Iris pigment epithelial cell (primary cell): ENCODE results near the gene GADD45A.
A peak's percentile ranks its signal among the peaks of the same experiment; 100 is the strongest.
"Not testable (repeated sequence)": the region's sequence is repeated elsewhere in the genome, so short reads cannot be mapped to it uniquely, and the experiment has no call there.

Experiments used
- DNase-seq: peaks from one replicate; pipeline ENCODE4 v3.0.0-alpha.2; 2011; ENCODE audit warnings: low read depth

The GADD45A gene, protein sequence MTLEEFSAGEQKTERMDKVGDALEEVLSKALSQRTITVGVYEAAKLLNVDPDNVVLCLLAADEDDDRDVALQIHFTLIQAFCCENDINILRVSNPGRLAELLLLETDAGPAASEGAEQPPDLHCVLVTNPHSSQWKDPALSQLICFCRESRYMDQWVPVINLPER

GRCh38 chr1:67685067-67685557, at the start of gene GADD45A:
GADD45A (plus strand) TSS chr1:67685201; CDS start chr1:67685495, 294 bp downstream.
- DNase-seq, result peak; percentile 100

- no peak for DNase-seq
These were observed 48.9 kb upstream of the GADD45A start for GRCh38 chr1:67636146-67636545.

GRCh38 chr1:67639361-67639760, 45.6 kb upstream of the GADD45A start:
- no peak for DNase-seq

- DNase-seq, result no peak
These were observed 42.4 kb upstream of the GADD45A start for GRCh38 chr1:67642629-67643028.

DNA sequence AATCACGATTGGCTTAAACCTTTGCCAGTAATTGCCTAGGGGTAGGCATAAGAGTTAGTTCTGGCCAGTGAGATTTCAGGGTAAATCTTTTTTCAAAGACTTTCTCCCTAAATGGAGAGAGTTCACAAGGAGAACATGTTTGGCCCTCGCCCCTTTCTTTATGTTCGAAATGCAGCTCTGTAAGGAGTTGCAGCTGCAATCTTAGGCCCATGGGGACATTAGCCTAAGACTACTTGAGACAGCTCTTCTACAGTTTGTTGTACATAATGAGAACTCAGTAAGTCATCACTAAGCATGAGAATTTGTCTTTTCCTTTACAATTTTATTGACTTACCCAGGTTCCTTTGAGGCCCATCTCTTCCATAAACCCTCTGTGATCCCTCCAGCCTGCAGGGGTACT, 40.4 kb upstream of the GADD45A start:
- DNase-seq, result no peak

DNA sequence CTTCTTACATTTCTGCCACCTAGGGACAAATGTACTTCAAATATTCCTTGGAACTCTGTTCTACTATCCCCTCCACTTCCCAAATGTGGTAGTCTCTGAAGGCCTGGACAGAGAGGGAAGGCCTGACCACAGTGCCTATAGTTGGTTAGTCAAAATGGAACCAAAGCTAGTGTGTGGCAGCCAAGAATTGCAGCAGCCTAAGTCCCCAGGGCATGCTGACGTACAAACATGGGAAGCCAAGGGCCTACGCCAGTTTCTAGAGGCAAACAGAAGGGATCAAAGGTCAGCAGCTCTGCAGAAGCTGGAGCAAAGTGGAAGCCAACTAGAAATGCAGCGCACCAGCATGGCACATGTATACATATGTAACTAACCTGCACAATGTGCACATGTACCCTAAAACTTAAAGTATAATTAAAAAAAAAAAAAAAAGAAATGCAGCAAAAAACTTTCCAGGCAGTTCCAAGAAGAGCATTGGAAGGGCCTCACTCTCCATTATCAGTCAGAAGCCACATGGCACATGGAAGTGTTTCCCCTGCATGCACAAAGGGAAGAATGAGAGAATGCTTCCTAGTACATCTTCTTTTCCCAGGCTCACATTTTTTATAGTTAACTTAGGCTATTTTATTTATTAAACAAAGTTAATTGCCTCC, 39.4 kb upstream of the GADD45A start:
- no peak for DNase-seq

DNA sequence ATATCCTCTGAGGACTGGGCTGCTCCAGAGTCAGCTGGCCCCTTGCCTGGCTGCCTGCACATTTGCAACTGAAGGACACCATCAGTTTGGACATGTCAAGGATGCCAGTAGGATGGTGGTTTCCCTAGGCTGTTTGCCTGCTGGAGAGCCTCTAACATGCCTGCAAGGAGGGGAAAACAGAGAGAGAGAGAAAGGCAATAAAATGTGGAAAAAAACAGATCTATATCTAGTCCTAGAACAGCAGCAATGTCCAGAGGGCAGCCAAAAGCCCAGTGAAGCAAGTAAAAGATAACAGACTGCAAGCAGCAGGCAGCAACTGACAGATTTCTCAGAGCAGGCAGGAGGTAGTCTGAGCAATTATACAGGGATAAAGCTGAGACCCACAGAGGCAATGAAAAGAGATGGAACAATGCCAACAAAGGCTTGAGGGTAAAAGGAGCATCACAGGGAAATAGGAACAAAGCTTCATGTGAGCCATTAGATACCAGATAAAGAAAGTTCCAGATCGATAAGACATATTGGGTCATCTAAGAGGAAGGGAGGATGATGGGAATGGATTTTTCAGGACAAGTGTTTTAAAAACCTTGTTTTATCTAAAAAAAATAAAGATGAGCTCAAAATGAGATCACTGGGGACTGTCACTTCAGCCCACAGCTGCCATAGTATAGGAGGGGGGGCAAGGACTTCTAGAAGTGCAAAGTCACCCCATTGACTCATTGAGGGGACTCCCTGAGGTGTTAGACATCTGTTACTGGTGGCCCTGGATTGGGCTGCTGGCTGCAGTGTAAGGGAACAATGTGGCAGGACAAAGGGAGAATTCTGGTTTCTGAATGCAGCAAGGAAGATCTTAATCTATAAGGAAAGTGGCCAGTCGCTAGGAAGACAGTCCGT, 38.6 kb upstream of the GADD45A start:
- peak; percentile 24 for DNase-seq

- DNase-seq, result no peak
These were observed 37.8 kb upstream of the GADD45A start for GRCh38 chr1:67647036-67647798.

- DNase-seq, result no peak
These were observed 37.1 kb upstream of the GADD45A start for GRCh38 chr1:67647814-67648358.

GRCh38 chr1:67648582-67649326, 36.2 kb upstream of the GADD45A start:
- DNase-seq, result no peak

DNA sequence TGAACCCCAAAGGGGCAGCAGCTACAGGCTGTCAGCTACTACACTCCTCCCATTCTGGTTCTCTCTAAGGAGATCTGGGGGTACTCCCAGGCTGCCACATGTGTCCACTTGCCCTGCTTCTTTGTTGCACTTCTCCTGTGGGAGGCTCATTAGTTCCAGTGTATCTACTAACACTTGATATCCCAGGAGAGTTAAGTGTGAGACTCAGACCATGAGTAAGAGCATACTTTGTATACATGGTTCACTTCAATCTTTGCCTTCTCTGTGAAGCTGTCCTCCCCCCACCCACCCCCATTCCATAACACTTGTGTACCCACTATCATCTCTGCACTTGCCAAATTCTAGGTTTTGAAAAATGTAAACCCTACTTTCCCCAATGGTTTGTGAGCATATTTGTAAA, 34.9 kb upstream of the GADD45A start:
- peak; percentile 27 for DNase-seq

DNA sequence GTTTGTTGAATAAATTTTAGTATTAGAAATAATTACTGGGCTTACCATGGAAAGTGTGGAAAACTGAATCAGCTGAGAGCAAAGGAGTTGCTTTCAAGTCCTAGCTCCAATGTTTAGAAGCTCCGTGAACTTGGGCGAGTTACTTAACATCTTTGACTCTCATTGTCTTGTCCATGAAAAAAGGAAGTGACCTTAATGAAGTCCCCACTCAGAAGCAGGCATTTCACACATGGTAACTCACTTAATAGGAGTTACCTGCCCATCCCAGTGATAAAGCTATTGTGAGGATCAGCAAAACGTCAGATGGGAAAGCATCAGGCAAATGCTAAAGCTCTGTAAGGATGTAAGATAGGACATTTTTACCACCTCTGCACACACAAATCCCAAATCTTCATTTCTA, 34.0 kb upstream of the GADD45A start:
- no peak for DNase-seq

DNA sequence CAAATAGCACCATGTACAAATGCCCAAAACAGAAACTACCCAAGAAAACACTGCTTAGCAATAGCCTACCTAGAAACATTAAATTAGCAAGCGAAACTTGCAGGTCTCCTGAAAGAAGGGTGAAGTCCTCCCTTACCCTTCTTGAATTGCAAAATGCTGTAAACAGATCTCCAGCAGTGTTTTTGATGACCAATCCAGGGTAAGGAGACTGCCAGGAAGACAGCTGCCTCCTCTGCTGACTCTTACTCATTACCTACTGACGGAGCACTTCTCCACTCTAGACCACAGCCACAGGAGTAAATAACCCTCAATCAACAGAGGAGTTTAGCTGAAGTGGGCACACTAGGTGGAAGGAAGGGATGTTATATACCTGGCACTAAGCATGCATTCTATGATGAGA, 32.2 kb upstream of the GADD45A start:
- peak; percentile 97 for DNase-seq

DNA sequence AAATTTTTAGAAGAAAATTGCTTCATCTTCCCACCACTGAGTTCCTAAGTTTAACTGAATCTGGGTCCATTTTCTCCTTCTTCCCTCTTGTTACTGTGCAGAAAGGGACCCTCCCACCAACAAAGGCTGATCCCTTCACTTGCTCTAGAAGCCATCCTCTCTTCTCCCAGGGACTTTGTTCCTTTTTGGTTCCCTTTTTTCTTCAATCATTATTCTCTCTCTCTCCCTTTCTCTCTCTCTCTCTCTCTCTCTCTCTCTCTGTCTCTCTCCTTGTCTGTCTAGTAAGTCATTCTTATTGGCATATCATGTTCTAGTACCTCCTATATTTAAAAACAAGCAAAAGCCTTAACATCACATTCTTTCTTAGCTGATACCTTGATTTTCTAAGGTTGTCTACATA, 31.7 kb upstream of the GADD45A start:
- DNase-seq, result no peak

DNA sequence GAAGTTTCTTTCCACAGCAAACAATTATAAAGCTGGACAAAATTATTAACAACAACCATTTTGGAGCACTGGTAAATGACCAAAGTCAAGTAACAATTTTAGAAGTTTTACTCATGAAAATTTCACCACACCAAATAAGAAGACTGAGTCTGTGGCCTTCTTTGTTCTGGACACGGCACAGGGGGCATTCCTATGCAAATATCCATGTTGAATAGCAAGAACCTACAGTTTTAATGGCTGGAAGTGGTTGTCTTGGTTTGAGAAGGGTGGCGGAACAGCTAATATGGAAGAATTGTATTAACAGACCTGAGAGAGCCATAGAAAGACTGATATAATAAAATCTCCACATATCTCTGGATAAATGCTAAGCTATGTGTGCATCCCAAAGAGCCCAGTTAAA, 29.4 kb upstream of the GADD45A start:
- no peak for DNase-seq

DNA sequence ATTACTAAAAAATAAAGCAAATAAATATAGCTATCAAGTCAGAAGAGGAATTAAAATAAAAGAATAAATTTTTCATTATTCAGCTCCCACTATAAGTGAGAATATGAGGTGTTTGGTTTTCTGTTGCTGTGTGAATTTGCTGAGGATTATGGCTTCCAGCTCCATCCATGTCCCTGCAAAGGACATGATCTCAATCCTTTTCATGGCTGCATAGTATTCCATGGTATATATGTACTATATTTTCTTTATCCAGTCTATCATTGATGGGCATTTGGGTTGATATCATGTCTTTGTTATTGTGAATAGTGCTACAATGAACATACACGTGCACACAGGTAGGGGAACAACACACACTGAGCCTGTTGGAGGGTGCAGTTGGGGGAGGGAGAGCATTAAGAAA, 27.8 kb upstream of the GADD45A start:
- not testable (repeated sequence) for DNase-seq

GRCh38 chr1:67659229-67659628, 25.8 kb upstream of the GADD45A start:
- no peak for DNase-seq

DNA sequence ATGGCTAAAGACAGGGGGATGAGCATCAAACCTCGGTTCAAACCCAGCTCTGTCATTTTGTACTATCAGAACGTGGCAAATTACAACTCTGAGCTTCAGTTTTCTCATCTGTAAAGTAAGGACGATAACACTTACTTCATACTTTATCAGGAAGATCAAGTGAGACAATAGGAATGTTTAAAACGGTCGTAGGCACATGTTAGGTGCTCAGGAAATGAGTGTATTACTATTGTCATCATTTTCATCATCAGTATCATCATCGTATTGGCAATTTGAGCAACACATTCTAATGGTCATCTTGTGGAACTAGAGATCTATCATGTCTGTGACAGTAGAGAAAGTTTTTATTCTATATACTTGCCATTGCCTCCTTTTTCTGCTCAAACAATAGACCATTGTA, 22.1 kb upstream of the GADD45A start:
- DNase-seq, result no peak

DNA sequence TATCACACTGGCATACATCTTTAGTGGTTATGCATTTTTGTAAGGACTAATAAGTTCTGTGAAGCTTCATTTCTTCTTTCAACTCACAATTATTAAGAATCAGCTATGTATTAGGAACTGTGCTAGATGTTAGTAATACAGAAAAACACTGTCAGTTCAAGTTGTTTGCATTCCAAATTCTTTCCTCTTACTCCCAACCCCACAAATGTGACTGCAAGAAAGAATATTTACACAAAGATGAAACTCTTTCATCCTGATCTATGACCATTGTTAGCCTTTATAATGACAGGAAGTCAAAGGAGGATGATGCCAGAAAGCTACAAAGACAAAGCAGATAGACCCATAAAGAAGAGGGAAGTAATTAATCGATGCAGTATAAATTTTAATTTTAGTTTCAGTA, 21.0 kb upstream of the GADD45A start:
- no peak for DNase-seq

DNA sequence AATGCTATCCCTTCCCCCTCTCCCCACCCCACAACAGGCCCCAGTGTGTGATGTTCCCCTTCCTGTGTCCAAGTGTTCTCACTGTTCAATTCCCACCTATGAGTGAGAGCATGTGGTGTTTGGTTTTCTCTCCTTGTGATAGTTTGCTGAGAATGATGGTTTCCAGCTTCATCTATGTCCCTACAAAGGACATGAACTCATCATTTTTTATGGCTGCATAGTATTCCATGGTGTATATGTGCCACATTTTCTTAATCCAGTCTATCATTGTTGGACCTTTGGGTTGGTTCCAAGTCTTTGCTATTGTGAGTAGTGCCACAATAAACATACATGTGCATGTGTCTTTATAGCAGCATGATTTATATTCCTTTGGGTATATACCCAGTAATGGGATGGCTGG, 19.7 kb upstream of the GADD45A start:
- not testable (repeated sequence) for DNase-seq

- DNase-seq, result no peak
These were observed 18.4 kb upstream of the GADD45A start for GRCh38 chr1:67666636-67667035.
